ENCODE measurements around the gene EPG5.
"Not testable (repeated sequence)": the region's sequence is repeated elsewhere in the genome, so short reads cannot be mapped to it uniquely, and the experiment has no call there.

The EPG5 gene

GRCh38 chr18:45976974-45977373 lies 9.8 kb upstream of the EPG5 start:
- DNase-seq (ENCODE audit: low read depth in 1 of 2, low spot score in 1 of 2), result no peak

- no peak for DNase-seq (ENCODE audit: low read depth in 1 of 2, low spot score in 1 of 2)
These were observed 9.4 kb upstream of the EPG5 start for GRCh38 chr18:45976566-45976965.

DNA sequence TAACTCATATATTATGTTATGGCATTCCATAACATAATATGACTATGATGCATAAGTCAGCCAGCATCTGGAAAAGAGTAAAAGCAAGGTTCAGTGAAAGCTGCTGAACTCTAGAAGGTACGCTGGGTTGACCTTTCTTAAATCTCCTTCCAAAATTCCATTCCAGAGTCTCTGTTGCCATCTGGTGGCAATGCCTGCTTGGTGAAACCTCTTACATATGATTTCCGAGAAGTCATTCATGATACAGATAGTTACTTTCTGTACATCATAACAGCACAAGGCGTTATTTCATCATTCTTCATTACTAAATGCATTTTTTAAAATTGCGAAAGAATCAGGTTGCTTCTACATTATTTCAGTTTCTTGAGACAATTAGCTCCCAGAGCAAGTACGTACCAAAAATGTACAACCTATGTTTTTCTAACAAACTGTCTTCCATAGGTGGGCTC lies 7.0 kb upstream of the EPG5 start:
- DNase-seq (ENCODE audit: low read depth in 1 of 2, low spot score in 1 of 2), result peak in 1 of 2 donors; percentile 59

- DNase-seq (ENCODE audit: low read depth in 1 of 2, low spot score in 1 of 2), result not testable (repeated sequence)
These were observed 2.2 kb downstream of the EPG5 start for GRCh38 chr18:45964913-45965312.

DNA sequence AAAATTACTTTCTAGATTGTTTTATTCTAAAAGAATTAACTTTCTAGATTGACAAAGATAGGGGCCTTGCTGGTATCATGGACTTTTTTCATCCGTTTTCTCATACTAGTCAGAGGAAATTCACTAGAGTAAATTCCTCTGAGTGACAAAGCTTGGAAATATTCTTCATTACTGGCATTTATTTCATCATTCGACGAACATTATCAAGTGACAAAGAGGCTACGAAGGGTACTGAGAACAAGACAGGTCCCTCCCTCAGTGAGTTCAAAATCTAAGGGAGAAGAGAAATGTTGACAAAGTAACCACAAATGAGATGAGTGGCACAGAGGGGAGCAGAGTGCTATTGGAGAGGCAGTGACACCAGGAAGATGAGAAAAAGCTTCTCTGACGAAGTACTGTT lies 4.3 kb downstream of the EPG5 start:
- DNase-seq (ENCODE audit: low read depth in 1 of 2, low spot score in 1 of 2), result no peak

GRCh38 chr18:45962461-45962860 lies 4.7 kb downstream of the EPG5 start:
- DNase-seq (ENCODE audit: low read depth in 1 of 2, low spot score in 1 of 2), result peak in 1 of 2 donors; percentile 16

GRCh38 chr18:45959484-45959883 lies 7.6 kb downstream of the EPG5 start:
- not testable (repeated sequence) for DNase-seq (ENCODE audit: low read depth in 1 of 2, low spot score in 1 of 2)

DNA sequence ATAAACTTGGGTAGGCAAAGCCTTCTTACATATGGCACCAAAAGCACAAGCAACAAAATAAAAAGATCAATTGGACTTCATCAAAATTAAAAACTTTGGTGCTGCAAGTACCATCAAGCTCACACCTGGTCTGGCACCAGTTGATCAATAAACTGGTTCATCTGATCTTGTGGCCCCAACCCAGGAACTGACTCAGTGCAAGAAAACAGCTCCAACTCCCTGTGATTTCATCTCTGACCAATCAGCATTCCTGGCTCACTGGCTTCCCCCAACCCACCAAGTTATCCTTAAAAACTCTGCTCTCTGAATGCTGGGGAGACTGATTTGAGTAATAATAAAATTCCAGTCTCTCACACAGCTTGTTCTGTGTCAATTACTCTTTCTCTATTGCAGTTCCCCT lies 8.4 kb downstream of the EPG5 start:
- DNase-seq (ENCODE audit: low read depth in 1 of 2, low spot score in 1 of 2), result no peak

- no peak for DNase-seq (ENCODE audit: low read depth in 1 of 2, low spot score in 1 of 2)
These were observed 9.1 kb downstream of the EPG5 start for GRCh38 chr18:45958027-45958426.

DNA sequence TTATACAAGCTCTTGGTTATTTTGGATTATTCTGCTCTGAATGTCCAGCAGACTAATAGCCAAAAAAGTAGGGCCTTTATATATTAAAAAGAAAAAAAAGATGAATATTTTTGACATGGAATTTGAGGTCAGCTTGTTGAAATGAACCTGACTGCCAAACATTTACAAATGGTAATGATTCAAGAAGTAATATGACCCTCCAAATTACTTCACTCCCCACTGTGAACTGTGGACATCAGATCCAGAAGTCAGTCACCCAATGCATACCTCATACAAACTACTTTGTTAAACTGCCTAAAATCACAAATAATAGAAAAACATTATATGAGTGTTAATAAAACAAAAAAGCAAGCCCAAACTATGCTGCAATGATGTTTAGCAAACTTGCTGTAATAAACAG lies 10.0 kb downstream of the EPG5 start:
- no peak for DNase-seq (ENCODE audit: low read depth in 1 of 2, low spot score in 1 of 2)

- no peak for DNase-seq (ENCODE audit: low read depth in 1 of 2, low spot score in 1 of 2)
These were observed 12.8 kb downstream of the EPG5 start for GRCh38 chr18:45954070-45954934.

- DNase-seq (ENCODE audit: low read depth in 1 of 2, low spot score in 1 of 2), result no peak
These were observed 16.0 kb downstream of the EPG5 start for GRCh38 chr18:45951016-45951714.

GRCh38 chr18:45945669-45946068 lies 21.5 kb downstream of the EPG5 start:
- no peak for DNase-seq (ENCODE audit: low read depth in 1 of 2, low spot score in 1 of 2)

GRCh38 chr18:45940724-45941123 lies 26.4 kb downstream of the EPG5 start:
- no peak for DNase-seq (ENCODE audit: low read depth in 1 of 2, low spot score in 1 of 2)

GRCh38 chr18:45939236-45939635 lies 27.9 kb downstream of the EPG5 start:
- no peak for DNase-seq (ENCODE audit: low read depth in 1 of 2, low spot score in 1 of 2)

DNA sequence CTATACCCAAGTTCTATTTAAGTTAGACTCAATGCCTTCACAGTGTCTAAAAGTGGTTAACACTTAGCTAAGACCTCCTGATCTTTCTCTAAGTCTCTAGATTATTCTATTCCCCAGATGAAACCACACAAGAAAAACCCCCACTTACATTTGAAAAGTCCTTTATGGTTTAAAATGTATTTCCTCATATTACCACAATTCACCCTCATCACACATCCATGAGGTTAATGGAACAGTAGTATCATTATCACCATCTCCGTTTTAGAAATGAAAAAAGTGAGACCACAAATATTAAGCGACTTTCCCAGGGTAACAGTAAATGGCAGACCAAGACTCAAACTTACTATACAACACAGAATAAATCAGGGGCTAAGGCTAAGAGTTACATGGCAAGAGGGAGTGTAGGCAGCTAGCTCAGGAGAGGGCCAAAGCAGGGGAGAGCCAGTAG lies 28.6 kb downstream of the EPG5 start:
- DNase-seq (ENCODE audit: low read depth in 1 of 2, low spot score in 1 of 2), result no peak

- no peak for DNase-seq (ENCODE audit: low read depth in 1 of 2, low spot score in 1 of 2)
These were observed 31.4 kb downstream of the EPG5 start for GRCh38 chr18:45935591-45936335.

DNA sequence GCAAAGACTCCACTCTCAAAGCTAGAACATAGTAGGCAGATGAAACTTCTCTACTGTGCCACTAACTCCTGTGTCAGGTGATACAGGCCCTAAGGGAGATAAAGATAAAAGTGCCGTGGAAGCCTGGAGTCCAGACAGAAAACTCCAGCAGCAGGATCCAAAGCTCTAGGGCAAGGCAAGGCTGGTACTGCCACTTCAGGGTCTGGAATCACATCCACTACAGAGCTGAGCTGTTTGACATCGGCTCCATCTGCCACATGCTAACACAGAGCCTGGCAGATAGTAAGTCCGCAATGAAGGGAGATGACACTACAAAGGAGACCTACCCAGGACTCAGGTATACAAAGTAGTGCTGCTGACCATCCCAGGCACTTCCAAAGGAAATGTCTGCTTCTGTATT lies 34.4 kb downstream of the EPG5 start:
- DNase-seq (ENCODE audit: low read depth in 1 of 2, low spot score in 1 of 2), result no peak

DNA sequence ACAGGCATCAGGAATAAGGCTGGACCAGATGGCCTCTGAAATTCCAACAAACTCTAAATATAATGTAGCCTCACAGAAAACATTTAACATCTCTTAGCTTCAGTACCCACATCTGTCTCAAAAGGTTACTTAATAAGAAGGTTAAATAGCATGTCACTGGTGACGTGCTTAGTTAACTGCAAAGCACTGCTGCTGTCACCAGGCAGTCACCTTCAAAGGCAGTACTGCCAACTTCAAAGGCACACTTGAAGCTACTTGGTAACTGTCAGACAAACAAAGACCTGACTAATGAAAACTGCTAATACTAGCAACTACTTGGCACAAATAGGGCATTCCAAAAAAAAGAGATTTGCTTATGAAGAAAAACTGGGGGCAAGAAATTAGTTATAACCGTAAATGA lies 36.2 kb downstream of the EPG5 start:
- DNase-seq (ENCODE audit: low read depth in 1 of 2, low spot score in 1 of 2), result no peak

GRCh38 chr18:45926691-45927090 lies 40.4 kb downstream of the EPG5 start:
- no peak for DNase-seq (ENCODE audit: low read depth in 1 of 2, low spot score in 1 of 2)

DNA sequence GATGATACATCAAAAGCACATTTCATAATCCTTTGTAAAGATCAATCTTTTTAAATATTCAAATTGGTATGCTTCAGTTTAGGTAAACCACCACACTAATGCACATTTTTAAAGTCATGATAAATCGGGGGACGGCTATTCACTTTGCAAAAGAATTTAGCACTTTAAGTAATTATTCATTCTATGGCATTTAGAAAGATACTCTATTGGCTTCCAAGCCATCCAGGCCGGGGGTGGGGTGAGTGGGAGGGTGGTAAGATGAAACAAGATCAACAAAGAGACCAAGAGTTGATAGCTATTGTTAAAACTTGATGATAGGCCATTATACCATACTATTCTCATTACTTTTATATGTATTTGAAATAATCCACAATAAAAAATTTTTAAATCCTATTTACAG lies 41.0 kb downstream of the EPG5 start:
- no peak for DNase-seq (ENCODE audit: low read depth in 1 of 2, low spot score in 1 of 2)

- no peak for DNase-seq (ENCODE audit: low read depth in 1 of 2, low spot score in 1 of 2)
These were observed 44.0 kb downstream of the EPG5 start for GRCh38 chr18:45923138-45923537.
